ENCODE measurements around the gene PAX5. TPM values are rescaled to one million over a fixed set of nuclear protein-coding genes. Genes with fewer than 3 reads are reported as not detected.

PAX5 gene
- total RNA-seq, 3 donors from 2014 or later: 0.59 TPM; not detected in 2

GRCh38 chr9:36967997-36968396 lies 66.1 kb downstream of the PAX5 start:
- Histone ChIP-seq H3K4me1 (no peaks in the 10 kb centered on the region), H3K36me3 (no peaks in the 10 kb centered on the region), H3K4me3 (no peak overlapping the region), H3K9me3 (no peaks in the 10 kb centered on the region), H3K27ac (no peak overlapping the region), H3K27me3 (no peaks in the 10 kb centered on the region)
- TF ChIP-seq POLR2A (IDR thresholded peaks at IDR 0.05) (no peak), CTCF (IDR thresholded peaks at IDR 0.05) (no peak), POLR2AphosphoS5 (IDR thresholded peaks at IDR 0.05) (no peak)
- no peak for DNase-seq (ENCODE audit: low spot score in 2 of 2)
- intact Hi-C loops (cut with DNase I; ENCODE audit: low total_unique reads): loop anchor here (2.0 kb wide), 1 partner anchor 25 kb away; no protein-coding TSS in a partner anchor

- no peak overlapping the region for H3K4me3 ChIP-seq
- no peaks in the 10 kb centered on the region for H3K36me3 ChIP-seq
- H3K27ac ChIP-seq: no peak overlapping the region
- TF ChIP-seq POLR2AphosphoS5 (IDR thresholded peaks at IDR 0.05) (no peak), POLR2A (IDR thresholded peaks at IDR 0.05) (no peak), CTCF (IDR thresholded peaks at IDR 0.05) (no peak)
- no peaks in the 10 kb centered on the region for H3K4me1 ChIP-seq
- DNase-seq (ENCODE audit: low spot score in 2 of 2): no peak
- H3K27me3 ChIP-seq: no peaks in the 10 kb centered on the region
- intact Hi-C loops (cut with DNase I; ENCODE audit: low total_unique reads): loop anchor here (2.0 kb wide), 1 partner anchor 24 kb away; no protein-coding TSS in a partner anchor
- no peaks in the 10 kb centered on the region for H3K9me3 ChIP-seq
Measured at GRCh38 chr9:36966371-36967097, 67.5 kb downstream of the PAX5 start.

GRCh38 chr9:36964791-36965190 lies 69.3 kb downstream of the PAX5 start:
- intact Hi-C loops (cut with DNase I; ENCODE audit: low total_unique reads): no loop called here
- no peaks in the 10 kb centered on the region for H3K36me3 ChIP-seq
- no peak overlapping the region for H3K27ac ChIP-seq
- no peak for DNase-seq (ENCODE audit: low spot score in 2 of 2)
- TF ChIP-seq POLR2AphosphoS5 (IDR thresholded peaks at IDR 0.05) (no peak), CTCF (IDR thresholded peaks at IDR 0.05) (no peak), POLR2A (IDR thresholded peaks at IDR 0.05) (no peak)
- H3K4me3 ChIP-seq: no peak overlapping the region
- no peaks in the 10 kb centered on the region for H3K27me3 ChIP-seq
- no peaks in the 10 kb centered on the region for H3K4me1 ChIP-seq
- H3K9me3 ChIP-seq: no peaks in the 10 kb centered on the region

- no peak for TF ChIP-seq POLR2AphosphoS5 (IDR thresholded peaks at IDR 0.05)
- TF ChIP-seq CTCF (IDR thresholded peaks at IDR 0.05): no peak
- TF ChIP-seq POLR2A (IDR thresholded peaks at IDR 0.05): no peak
- no peak for DNase-seq (ENCODE audit: low spot score in 2 of 2)
- Histone ChIP-seq H3K36me3 (no peaks in the 10 kb centered on the region), H3K27ac (no peak overlapping the region), H3K4me3 (no peak overlapping the region), H3K9me3 (no peaks in the 10 kb centered on the region), H3K27me3 (peaks cover 0 to 5% of the 10 kb centered on the region in 2 donors), H3K4me1 (no peaks in the 10 kb centered on the region)
- intact Hi-C loops (cut with DNase I; ENCODE audit: low total_unique reads): no loop called here
Measured at GRCh38 chr9:36963346-36963745, 70.7 kb downstream of the PAX5 start.

- H3K27ac ChIP-seq: no peak overlapping the region
- no peaks in the 10 kb centered on the region for H3K36me3 ChIP-seq
- no peaks in the 10 kb centered on the region for H3K9me3 ChIP-seq
- no peak for DNase-seq (ENCODE audit: low spot score in 2 of 2)
- no peak overlapping the region for H3K4me3 ChIP-seq
- TF ChIP-seq POLR2A (IDR thresholded peaks at IDR 0.05) (no peak), POLR2AphosphoS5 (IDR thresholded peaks at IDR 0.05) (no peak), CTCF (IDR thresholded peaks at IDR 0.05) (no peak)
- no peaks in the 10 kb centered on the region for H3K4me1 ChIP-seq
- peaks cover 0 to 7% of the 10 kb centered on the region in 2 donors for H3K27me3 ChIP-seq
- intact Hi-C loops (cut with DNase I; ENCODE audit: low total_unique reads): no loop called here
Measured at GRCh38 chr9:36962691-36963090, 71.4 kb downstream of the PAX5 start.

All from breast epithelium (tissue), 4 donors.